ENCODE measurements around the gene COPA. TPM values are rescaled to one million over a fixed set of nuclear protein-coding genes. Genes with fewer than 3 reads are reported as not detected.

Gene COPA
- polyA plus RNA-seq, 3 donors: 162 to 174 (median 166) TPM

DNA sequence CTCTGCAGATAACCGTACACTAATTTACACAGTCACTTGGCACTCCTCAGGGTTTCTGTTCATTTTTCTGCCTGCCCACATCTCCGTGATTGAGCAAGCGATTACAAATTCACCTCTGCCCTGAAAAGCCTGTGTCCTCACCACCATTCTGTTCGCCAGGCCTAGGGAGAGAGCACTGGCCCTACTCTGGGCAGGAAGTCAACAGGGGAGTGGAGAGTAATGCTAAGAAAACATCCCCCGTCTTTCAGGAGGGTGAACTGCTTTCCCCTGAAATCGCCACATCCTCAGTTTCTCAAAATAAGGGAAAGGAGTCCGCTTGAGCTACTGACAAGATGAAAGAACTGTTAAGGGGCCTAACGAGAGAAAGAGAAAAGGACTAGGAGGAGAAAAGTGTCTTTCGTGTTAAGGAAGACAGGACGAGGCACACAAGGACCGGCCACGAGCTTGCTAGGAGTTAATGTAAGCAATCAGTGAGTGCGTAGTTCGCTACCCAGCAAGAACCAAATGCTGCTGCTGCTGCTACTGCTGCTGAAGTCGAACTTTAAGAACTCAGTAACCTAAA is 58.7 kb downstream of the COPA start:
- peak; percentile 23 to 45 (median 25) for DNase-seq (ENCODE audit: low read depth in 3 of 3, low spot score in 2 of 3)

GRCh38 chr1:160282807-160283206 is 60.2 kb downstream of the COPA start:
- DNase-seq (ENCODE audit: low read depth in 3 of 3, low spot score in 2 of 3): no peak

DNA sequence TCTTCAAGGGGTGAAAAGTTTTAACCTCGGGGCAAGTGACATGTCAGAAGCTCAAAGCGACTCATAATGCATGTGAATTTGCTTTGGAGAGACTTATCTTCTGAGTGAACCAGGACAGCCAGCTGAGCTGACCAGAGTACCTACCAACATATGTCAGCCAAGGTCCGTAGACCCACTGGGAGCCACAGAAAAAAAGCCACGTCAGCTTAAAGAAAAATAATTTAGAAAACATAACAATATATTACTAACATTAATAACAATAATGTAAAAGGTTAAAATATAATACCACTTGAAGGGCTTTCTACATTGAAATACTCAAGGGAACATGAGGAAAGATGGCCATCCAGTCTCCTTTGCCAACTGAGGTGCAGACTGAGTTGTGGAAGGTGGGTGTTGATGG is 65.1 kb downstream of the COPA start:
- DNase-seq (ENCODE audit: low read depth in 3 of 3, low spot score in 2 of 3): no peak

GRCh38 chr1:160277330-160277729 is 65.7 kb downstream of the COPA start:
- DNase-seq (ENCODE audit: low read depth in 3 of 3, low spot score in 2 of 3): no peak

GRCh38 chr1:160271025-160271424 is 72.0 kb downstream of the COPA start:
- no peak for DNase-seq (ENCODE audit: low read depth in 3 of 3, low spot score in 2 of 3)

GRCh38 chr1:160267284-160267991 is 75.6 kb downstream of the COPA start:
- no peak for DNase-seq (ENCODE audit: low read depth in 3 of 3, low spot score in 2 of 3)

DNA sequence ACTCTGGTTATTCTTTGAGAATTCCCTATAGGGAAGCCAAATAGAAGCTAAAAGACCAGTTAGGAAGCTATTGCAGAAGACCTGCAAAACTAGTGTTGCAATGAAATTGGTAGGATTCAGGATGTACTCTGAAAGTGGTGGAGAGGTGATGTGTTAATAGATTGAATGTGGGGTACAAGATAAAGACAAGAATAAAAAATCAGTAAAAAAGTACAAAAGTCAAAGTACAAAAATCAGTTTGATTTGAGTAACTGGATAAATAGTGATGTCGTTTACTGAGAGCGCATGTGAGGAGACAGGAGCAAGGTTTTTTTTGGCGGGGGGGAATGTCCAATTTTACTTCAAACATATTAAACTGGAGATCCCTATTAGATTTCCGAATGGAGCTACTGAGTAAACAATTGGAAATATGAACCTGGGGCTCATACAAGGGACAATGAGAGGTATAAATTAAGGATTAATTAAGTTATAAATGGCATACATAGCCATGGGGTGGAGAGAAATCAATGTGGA is 78.2 kb downstream of the COPA start:
- no peak for DNase-seq (ENCODE audit: low read depth in 3 of 3, low spot score in 2 of 3)

- DNase-seq (ENCODE audit: low read depth in 3 of 3, low spot score in 2 of 3): peak; percentile 93 to 98 (median 95)
Observed at GRCh38 chr1:160261893-160262794, 80.9 kb downstream of the COPA start, which contains the start of gene DCAF8. DCAF8 (minus strand) TSS chr1:160262549; CDS start chr1:160244008, 18,541 bp downstream.

GRCh38 chr1:160261556-160261892 is 81.5 kb downstream of the COPA start:
- peak; percentile 47 to 56 (median 47) for DNase-seq (ENCODE audit: low read depth in 3 of 3, low spot score in 2 of 3)

- DNase-seq (ENCODE audit: low read depth in 3 of 3, low spot score in 2 of 3): peak; percentile 88 to 93 (median 89)
Observed at GRCh38 chr1:160260406-160261382, 82.4 kb downstream of the COPA start.

GRCh38 chr1:160258177-160258798 is 84.8 kb downstream of the COPA start:
- DNase-seq (ENCODE audit: low read depth in 3 of 3, low spot score in 2 of 3): no peak

- no peak for DNase-seq (ENCODE audit: low read depth in 3 of 3, low spot score in 2 of 3)
Observed at GRCh38 chr1:160257411-160258015, 85.5 kb downstream of the COPA start.

DNA sequence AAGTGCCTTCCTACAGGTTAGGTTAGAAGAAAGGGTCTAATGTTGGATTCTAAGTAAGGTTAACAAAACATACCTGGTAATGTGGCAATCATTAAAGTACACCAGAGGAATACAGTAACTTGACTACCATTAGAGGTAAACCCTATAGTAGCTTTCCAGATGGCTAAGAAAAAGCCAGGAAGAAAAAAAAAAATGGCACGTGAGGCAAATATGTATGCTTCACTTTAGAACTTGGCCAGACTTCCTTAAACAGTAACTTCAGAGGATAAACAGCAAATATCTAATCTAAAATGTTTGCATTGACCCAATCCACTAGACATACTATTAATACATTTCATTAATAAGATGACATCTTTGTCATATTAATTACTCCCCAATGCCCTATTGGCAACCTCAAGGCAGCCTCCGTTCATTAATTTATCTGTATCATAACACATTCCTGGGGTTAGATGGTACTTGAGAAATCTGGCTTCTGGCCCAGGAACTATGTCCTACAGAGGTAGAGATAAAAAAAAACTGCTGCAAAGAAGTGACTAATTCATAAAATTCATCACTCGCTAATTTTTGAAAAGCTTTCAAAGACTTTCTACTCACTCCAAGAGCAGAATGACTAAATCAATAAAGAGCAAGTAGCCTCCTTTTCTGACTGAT is 86.5 kb downstream of the COPA start:
- no peak for DNase-seq (ENCODE audit: low read depth in 3 of 3, low spot score in 2 of 3)

GRCh38 chr1:160255781-160256300 is 87.2 kb downstream of the COPA start:
- DNase-seq (ENCODE audit: low read depth in 3 of 3, low spot score in 2 of 3): no peak

DNA sequence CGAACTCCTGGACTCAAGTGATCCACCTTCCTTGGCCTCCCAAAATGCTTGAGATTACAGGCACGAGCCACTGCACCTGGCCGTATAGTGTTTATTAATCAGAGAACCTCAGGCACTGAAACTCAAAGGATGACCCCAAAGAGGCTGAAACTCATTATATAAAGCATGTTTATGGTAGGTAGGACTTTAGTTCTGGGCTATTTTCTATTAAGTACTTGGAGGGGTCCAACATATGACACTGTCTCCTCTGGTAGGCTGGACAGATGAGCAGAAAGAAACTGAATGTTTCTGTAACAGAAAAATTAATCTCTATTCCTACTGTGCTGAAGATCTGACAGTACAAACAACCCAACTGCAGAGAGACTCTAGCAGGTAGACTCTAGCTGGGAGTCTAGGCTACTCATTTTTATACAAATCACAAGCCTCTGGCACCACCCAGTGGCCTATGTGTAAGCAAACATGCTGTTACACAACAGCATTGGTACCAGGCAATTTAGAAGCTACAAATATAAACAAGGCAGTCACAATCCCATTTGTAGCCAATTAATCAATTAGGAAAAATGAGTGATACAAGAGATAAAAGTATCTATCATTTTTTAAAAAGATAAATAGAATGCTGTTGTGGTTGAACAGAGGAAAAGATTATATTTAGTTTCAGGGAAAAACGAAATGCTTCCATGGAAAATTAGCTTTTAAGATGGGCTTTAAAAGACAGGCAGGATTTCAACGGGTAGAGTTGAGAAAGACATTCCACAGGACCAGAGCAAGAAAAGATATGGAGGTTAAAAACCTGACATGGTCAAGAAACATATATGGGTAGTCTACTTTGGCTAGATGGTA is 91.1 kb downstream of the COPA start:
- peak; percentile 33 to 56 (median 54) for DNase-seq (ENCODE audit: low read depth in 3 of 3, low spot score in 2 of 3)

- DNase-seq (ENCODE audit: low read depth in 3 of 3, low spot score in 2 of 3): no peak
Observed at GRCh38 chr1:160251011-160251410, 92.0 kb downstream of the COPA start.

DNA sequence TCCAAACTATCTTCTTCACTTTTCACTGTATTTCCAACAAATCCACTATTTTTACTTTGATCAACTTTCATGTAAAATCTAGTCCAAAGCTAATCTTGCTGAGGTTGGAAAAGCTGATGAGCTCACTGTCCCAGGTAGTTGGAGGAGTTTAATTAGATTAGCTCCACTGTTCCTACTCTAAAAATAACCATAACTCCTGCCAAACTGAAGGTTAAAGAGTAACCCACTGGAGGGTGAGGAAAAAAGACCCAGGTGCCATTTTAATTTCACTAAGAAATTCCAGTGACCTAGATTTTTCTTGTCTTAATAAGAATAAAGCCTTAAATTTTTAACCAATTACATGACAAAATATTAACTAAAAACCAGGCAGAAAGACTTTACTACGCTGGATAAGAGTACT is 96.0 kb downstream of the COPA start:
- DNase-seq (ENCODE audit: low read depth in 3 of 3, low spot score in 2 of 3): no peak

DNA sequence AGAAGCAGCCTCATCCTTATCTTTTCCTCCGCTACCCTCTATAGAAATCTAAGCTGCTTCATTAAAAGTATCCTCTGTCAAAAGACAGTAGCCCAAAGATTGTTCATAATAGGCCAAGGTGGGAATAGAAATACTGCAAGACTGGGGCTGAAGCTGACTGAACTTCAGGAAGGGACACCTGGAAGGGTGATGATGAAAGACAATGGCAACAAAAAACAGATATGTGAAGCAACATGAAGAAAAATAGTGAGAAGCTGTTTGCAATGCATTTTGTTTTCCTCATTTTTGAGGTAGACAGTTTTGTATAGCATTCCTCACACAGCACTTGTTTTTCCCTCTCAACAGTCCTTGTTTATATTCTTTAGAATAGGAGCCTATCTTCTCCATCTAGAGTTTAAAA is 97.6 kb downstream of the COPA start:
- no peak for DNase-seq (ENCODE audit: low read depth in 3 of 3, low spot score in 2 of 3)

Measured in right renal cortex interstitium (tissue), 3 donors.